Measurements from ENCODE around the gene MEIG1. TPM values are rescaled to one million over a fixed set of nuclear protein-coding genes. Genes with fewer than 3 reads are reported as not detected.
"Not testable (repeated sequence)": the region's sequence is repeated elsewhere in the genome, so short reads cannot be mapped to it uniquely, and the experiment has no call there.

Gene MEIG1
- total RNA-seq, 1 donor: not detected

GRCh38 chr10:14954001-14954770 lies 5.0 kb upstream of the MEIG1 start, which contains the start of gene DCLRE1C:
TSS of gene DCLRE1C (minus strand) at chr10:14954096. CDS start at chr10:14954010, 86 bp downstream.
- DNase-seq (ENCODE audit: low read depth in 2 of 3, low spot score in 2 of 3): peak; percentile 73 to 89 (median 84)

- no peak for DNase-seq (ENCODE audit: low read depth in 2 of 3, low spot score in 2 of 3)
Observed at GRCh38 chr10:14954934-14955333, 4.3 kb upstream of the MEIG1 start.

GRCh38 chr10:14958872-14959220 lies 342 bp upstream of the MEIG1 start:
- DNase-seq (ENCODE audit: low read depth in 2 of 3, low spot score in 2 of 3): no peak

- DNase-seq (ENCODE audit: low read depth in 2 of 3, low spot score in 2 of 3): no peak
Observed at GRCh38 chr10:14967897-14968296, 8.7 kb downstream of the MEIG1 start.

GRCh38 chr10:14971867-14972448 lies 12.8 kb downstream of the MEIG1 start:
- DNase-seq (ENCODE audit: low read depth in 2 of 3, low spot score in 2 of 3): peak in 2 of 3 donors; percentile 41 to 66

GRCh38 chr10:14974153-14974998 lies 15.2 kb downstream of the MEIG1 start:
- DNase-seq (ENCODE audit: low read depth in 2 of 3, low spot score in 2 of 3): peak in 1 of 3 donors; percentile 11

GRCh38 chr10:14975672-14976273 lies 16.6 kb downstream of the MEIG1 start:
- DNase-seq (ENCODE audit: low read depth in 2 of 3, low spot score in 2 of 3): no peak

GRCh38 chr10:14982744-14983143 lies 23.6 kb downstream of the MEIG1 start:
- DNase-seq (ENCODE audit: low read depth in 2 of 3, low spot score in 2 of 3): no peak

- not testable (repeated sequence) for DNase-seq (ENCODE audit: low read depth in 2 of 3, low spot score in 2 of 3)
Observed at GRCh38 chr10:14989552-14989951, 30.4 kb downstream of the MEIG1 start.

- DNase-seq (ENCODE audit: low read depth in 2 of 3, low spot score in 2 of 3): peak in 2 of 3 donors; percentile 60 to 72
Observed at GRCh38 chr10:14991035-14991749, 32.0 kb downstream of the MEIG1 start.

GRCh38 chr10:14992336-14992735 lies 33.1 kb downstream of the MEIG1 start:
- DNase-seq (ENCODE audit: low read depth in 2 of 3, low spot score in 2 of 3): not testable (repeated sequence)

- not testable (repeated sequence) for DNase-seq (ENCODE audit: low read depth in 2 of 3, low spot score in 2 of 3)
Observed at GRCh38 chr10:14993500-14994455, 34.6 kb downstream of the MEIG1 start.

- no peak for DNase-seq (ENCODE audit: low read depth in 2 of 3, low spot score in 2 of 3)
Observed at GRCh38 chr10:14995964-14996565, 36.9 kb downstream of the MEIG1 start.

GRCh38 chr10:15013530-15013929 lies 54.3 kb downstream of the MEIG1 start:
- DNase-seq (ENCODE audit: low read depth in 2 of 3, low spot score in 2 of 3): not testable (repeated sequence)

- no peak for DNase-seq (ENCODE audit: low read depth in 2 of 3, low spot score in 2 of 3)
Observed at GRCh38 chr10:15015451-15015850, 56.3 kb downstream of the MEIG1 start.

GRCh38 chr10:15020966-15021365 lies 61.8 kb downstream of the MEIG1 start:
- not testable (repeated sequence) for DNase-seq (ENCODE audit: low read depth in 2 of 3, low spot score in 2 of 3)
